Transverse colon (tissue), 4 donors: ENCODE measurements around the gene SRRT.
A peak's percentile ranks its signal among the peaks of the same experiment; 100 is the strongest.

ENCODE experiments used
- EP300 ChIP-seq: sonication (generic); formaldehyde crosslinking; IDR thresholded peaks from one replicate; pipeline ENCODE4 v1.6.1; 2017; ENCODE audit warnings: antibody characterized with exemption, low read depth
- POLR2AphosphoS5 ChIP-seq, 3 donors: sonication (generic); formaldehyde crosslinking; IDR thresholded peaks; one replicate each; pipeline ENCODE4 v1.6.1; 2016; ENCODE audit warnings: antibody characterized with exemption in 3 of 3
- TF ChIP-seq, protein P1 (sequence below), 5 experiments: fragments of 200-600 bp in 3 of 5; fragments of 450-650 bp in 2 of 5; sonication (generic) in 3 of 5; IDR thresholded peaks; 1 replicate in 2 of 5; 2 replicates in 3 of 5; pipeline ENCODE4 v1.5.1; 2016 to 2017; ENCODE audit warnings: antibody characterized with exemption in 5 of 5, inconsistent platforms in 3 of 5, mild to moderate bottlenecking in 2 of 5, moderate library complexity in 1 of 5

DNA sequence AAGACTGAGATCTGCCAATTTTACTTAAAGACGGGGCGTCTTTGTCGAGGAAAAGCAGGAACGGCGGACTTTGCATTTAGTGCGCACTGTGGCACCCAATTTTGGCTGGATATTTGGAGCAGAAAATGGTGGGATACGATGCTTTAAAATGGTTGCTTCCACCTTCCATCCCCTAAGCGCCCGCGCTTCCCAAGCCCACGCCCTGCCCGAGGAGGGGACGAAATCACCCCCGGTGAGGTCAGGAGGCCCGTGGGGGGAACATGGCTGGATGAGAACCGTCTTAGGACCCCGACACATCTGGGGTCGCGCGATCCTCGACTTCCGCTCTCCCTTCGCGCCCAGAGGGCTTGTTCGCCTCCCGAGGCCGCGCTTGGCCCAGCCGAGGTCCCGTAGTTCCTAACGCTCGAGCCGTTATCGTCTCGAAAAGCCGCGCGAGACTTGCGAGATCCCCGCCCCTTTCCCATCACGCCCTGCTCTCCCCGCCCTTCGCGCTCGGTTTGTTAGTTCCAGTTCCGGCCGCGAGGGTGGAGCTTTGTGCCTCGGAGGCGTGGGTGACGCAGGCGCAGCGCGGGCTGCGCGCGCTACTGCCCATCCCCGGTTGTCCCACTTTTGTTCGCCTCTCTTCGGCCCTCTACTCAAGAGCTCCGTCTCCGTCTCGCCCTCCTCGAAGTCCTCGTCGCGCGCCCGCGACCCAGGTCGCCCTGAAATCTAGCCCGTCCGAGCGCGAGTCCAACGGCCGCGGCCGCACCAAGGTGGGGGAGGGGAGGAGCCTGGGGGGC is at the start of gene SRRT:
- TF ChIP-seq, protein P1, sequence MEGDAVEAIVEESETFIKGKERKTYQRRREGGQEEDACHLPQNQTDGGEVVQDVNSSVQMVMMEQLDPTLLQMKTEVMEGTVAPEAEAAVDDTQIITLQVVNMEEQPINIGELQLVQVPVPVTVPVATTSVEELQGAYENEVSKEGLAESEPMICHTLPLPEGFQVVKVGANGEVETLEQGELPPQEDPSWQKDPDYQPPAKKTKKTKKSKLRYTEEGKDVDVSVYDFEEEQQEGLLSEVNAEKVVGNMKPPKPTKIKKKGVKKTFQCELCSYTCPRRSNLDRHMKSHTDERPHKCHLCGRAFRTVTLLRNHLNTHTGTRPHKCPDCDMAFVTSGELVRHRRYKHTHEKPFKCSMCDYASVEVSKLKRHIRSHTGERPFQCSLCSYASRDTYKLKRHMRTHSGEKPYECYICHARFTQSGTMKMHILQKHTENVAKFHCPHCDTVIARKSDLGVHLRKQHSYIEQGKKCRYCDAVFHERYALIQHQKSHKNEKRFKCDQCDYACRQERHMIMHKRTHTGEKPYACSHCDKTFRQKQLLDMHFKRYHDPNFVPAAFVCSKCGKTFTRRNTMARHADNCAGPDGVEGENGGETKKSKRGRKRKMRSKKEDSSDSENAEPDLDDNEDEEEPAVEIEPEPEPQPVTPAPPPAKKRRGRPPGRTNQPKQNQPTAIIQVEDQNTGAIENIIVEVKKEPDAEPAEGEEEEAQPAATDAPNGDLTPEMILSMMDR (IDR thresholded peaks at IDR 0.05) = peak; percentile 55 to 93 (median 57)
- TF ChIP-seq POLR2AphosphoS5 (IDR thresholded peaks at IDR 0.05) (peak; percentile 96 to 99 (median 99)), EP300 (no peak)
